ENCODE measurements around the gene PRAMEF33.
"Not testable (repeated sequence)": the region's sequence is repeated elsewhere in the genome, so short reads cannot be mapped to it uniquely, and the experiment has no call there.

The PRAMEF33 gene, protein sequence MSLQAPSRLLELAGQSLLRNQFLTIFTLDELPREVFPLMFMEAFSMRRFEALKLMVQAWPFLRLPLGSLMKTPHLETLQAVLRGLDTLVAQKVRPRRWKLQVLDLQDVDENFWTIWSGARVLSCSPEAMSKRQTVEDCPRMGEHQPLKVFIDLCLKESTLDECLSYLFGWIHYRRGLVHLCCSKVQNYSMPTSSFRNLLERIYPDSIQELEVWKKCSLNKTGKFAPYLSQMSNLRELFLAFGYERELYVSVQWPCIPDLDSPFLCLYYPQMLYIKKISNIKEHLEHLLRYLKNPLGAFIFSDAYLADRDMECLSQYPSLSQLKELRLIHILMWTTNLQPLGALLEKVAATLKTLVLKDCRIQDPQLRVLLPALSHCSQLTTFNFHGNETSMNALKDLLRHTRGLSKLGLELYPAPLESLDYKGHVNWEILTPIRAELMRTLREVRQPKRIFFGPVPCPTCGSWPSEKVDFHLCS

DNA sequence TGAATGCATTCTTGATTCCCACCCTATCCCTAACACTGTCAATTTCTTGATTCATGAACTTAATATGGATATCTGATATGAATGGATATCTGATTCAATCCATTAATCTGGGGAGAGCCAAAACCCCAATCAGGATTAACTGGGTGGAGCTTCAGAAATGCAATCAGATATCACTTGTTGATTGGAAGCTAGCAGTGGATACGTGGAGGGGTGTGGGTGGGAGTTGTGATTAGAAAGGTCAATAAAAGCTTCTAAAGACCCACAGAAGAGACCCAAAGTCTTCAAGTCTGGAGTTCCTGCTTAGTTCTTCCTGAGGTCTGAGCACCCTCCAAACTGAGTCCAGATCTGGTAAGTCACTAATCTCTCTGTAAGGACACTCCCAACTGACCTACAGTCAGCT lies at the start of gene PRAMEF33:
Gene PRAMEF33 (plus strand): TSS at position 301 of the 400 bp plus-strand sequence. CDS start 2,416 bp downstream, outside the sequence.
- H3K36me3 ChIP-seq (ENCODE audit: control insufficient read depth in 1 of 2, insufficient read depth in 2 of 2, low read length in 2 of 2); H3K4me1 ChIP-seq (ENCODE audit: control insufficient read depth in 1 of 2, insufficient read depth in 2 of 2, low read length in 2 of 2); H3K9me3 ChIP-seq (ENCODE audit: control insufficient read depth in 1 of 2, low read length in 2 of 2); H3K27ac ChIP-seq (ENCODE audit: low read length); H3K27me3 ChIP-seq (ENCODE audit: low read depth, low read length); H3K4me3 ChIP-seq (ENCODE audit: low read depth in 1 of 2, low read length in 2 of 2): not testable (repeated sequence)

DNA sequence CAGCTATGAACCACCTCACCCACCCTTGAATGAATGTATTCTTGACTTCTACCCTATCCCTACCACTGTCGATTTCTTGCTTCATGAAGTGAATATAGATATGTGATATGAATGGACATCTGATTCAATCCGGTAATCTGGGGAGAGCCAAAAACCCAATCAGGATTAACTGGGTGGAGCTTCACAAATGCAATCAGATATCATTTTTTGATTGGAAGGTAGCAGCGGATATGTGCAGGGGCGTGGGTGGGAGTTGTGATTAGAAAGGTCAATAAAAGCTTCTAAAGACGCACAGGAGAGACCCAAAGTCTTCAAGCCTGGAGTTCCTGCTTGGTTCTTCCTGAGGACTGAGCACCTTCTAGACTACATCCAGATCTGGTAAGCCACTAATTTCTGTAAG lies 49.4 kb upstream of the PRAMEF33 start, which contains the start of gene PRAMEF5:
Gene PRAMEF5 (plus strand): TSS at position 301 of the 400 bp plus-strand sequence. CDS start 5,071 bp downstream, outside the sequence.
- H3K27me3 ChIP-seq (ENCODE audit: low read depth, low read length); H3K4me1 ChIP-seq (ENCODE audit: control insufficient read depth in 1 of 2, insufficient read depth in 2 of 2, low read length in 2 of 2); H3K9me3 ChIP-seq (ENCODE audit: control insufficient read depth in 1 of 2, low read length in 2 of 2): not testable (repeated sequence)

DNA sequence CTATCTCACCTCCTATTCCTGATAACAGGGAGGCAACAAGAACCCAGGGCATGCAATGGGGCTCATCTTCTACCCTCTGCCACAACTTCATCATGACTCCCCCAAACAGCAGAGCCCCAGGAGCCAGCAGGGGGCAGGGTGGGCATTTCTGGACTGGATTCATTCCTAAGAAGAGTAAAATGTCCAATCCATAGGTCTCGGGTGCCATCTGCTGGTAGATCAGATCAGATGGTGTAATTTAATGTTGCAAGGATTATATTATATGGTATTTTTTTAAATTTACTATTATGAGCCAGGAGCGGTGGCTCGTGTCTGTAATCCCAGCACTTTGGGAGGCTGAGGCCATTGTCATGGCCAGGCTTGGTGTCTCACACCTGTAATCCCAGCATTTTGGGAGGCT lies 38.2 kb upstream of the PRAMEF33 start:
- not testable (repeated sequence) for H3K9me3 ChIP-seq (ENCODE audit: control insufficient read depth in 1 of 2, low read length in 2 of 2); H3K27me3 ChIP-seq (ENCODE audit: low read depth, low read length); H3K27ac ChIP-seq (ENCODE audit: low read length); H3K4me3 ChIP-seq (ENCODE audit: low read depth in 1 of 2, low read length in 2 of 2); H3K4me1 ChIP-seq (ENCODE audit: control insufficient read depth in 1 of 2, insufficient read depth in 2 of 2, low read length in 2 of 2); H3K36me3 ChIP-seq (ENCODE audit: control insufficient read depth in 1 of 2, insufficient read depth in 2 of 2, low read length in 2 of 2)

More for the DNA sequence above, 49.4 kb upstream of the PRAMEF33 start, which contains the start of gene PRAMEF5:
- not testable (repeated sequence) for H3K27ac ChIP-seq (ENCODE audit: low read length); H3K4me3 ChIP-seq (ENCODE audit: low read depth in 1 of 2, low read length in 2 of 2); H3K36me3 ChIP-seq (ENCODE audit: control insufficient read depth in 1 of 2, insufficient read depth in 2 of 2, low read length in 2 of 2)

DNA sequence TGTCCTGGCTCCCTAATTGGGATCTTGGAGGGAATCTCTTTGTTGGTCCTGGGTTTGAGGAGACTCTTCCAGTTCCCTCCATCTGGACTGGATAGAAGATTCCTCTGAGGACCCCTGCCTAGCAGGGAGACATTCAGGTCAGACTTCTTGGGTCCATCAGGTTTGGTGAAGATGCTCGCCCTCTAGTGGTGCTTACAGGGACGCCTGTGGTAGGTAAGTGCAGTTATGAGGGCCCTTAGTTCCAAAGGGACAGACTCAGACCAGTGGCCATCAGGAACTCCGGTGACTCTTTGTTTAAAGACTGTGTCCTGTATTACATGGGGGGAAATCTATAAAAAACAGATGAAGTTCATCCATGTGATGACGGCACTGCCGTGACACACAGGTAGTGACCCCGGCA lies 26.3 kb upstream of the PRAMEF33 start:
- not testable (repeated sequence) for H3K4me1 ChIP-seq (ENCODE audit: control insufficient read depth in 1 of 2, insufficient read depth in 2 of 2, low read length in 2 of 2); H3K4me3 ChIP-seq (ENCODE audit: low read depth in 1 of 2, low read length in 2 of 2); H3K36me3 ChIP-seq (ENCODE audit: control insufficient read depth in 1 of 2, insufficient read depth in 2 of 2, low read length in 2 of 2); H3K27me3 ChIP-seq (ENCODE audit: low read depth, low read length); H3K9me3 ChIP-seq (ENCODE audit: control insufficient read depth in 1 of 2, low read length in 2 of 2); H3K27ac ChIP-seq (ENCODE audit: low read length)

DNA sequence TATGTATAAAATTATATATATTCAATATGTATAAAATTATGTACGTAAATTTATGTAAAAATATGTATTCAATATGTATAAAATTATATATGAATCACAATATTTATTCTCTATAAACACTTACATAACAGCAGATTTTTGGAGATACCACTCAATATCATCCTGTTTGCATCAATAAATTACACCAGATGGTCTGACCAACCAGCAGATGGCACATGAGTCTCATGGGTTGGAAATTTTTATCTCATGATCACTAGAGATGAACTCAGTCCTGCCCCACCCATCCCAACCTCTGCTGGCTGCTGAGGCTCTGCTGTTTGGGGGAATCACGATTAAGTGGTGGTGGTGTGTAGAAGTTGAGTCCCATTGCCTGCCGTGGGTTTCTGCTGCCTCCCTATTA lies 23.7 kb upstream of the PRAMEF33 start:
- H3K36me3 ChIP-seq (ENCODE audit: control insufficient read depth in 1 of 2, insufficient read depth in 2 of 2, low read length in 2 of 2); H3K4me1 ChIP-seq (ENCODE audit: control insufficient read depth in 1 of 2, insufficient read depth in 2 of 2, low read length in 2 of 2); H3K27me3 ChIP-seq (ENCODE audit: low read depth, low read length); H3K4me3 ChIP-seq (ENCODE audit: low read depth in 1 of 2, low read length in 2 of 2); H3K9me3 ChIP-seq (ENCODE audit: control insufficient read depth in 1 of 2, low read length in 2 of 2); H3K27ac ChIP-seq (ENCODE audit: low read length): not testable (repeated sequence)

DNA sequence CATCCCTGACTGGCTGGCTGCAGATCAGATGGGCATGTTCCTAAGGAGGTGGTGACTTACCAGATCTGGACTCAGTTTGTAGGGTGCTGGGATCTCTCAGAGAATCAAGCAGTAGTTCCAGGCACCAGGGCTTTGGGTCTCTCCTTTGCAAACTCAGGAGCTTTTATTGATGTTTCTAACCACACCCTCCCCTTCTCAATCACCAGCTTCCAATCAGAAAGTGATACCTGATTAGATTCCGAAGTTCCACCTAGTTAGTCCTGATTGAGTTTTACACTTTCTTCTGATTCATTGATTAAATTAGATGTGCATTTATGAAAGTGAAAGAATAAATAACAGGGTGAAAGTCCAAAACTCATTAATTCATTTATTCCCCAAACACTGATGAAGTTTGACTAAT lies 18.3 kb upstream of the PRAMEF33 start, which contains the start of gene PRAMEF8:
Gene PRAMEF8 (minus strand): TSS at position 101 of the 400 bp plus-strand sequence. CDS start 1,046 bp downstream, outside the sequence.
- not testable (repeated sequence) for H3K27me3 ChIP-seq (ENCODE audit: low read depth, low read length); H3K4me1 ChIP-seq (ENCODE audit: control insufficient read depth in 1 of 2, insufficient read depth in 2 of 2, low read length in 2 of 2); H3K36me3 ChIP-seq (ENCODE audit: control insufficient read depth in 1 of 2, insufficient read depth in 2 of 2, low read length in 2 of 2); H3K9me3 ChIP-seq (ENCODE audit: control insufficient read depth in 1 of 2, low read length in 2 of 2); H3K4me3 ChIP-seq (ENCODE audit: low read depth in 1 of 2, low read length in 2 of 2); H3K27ac ChIP-seq (ENCODE audit: low read length)

DNA sequence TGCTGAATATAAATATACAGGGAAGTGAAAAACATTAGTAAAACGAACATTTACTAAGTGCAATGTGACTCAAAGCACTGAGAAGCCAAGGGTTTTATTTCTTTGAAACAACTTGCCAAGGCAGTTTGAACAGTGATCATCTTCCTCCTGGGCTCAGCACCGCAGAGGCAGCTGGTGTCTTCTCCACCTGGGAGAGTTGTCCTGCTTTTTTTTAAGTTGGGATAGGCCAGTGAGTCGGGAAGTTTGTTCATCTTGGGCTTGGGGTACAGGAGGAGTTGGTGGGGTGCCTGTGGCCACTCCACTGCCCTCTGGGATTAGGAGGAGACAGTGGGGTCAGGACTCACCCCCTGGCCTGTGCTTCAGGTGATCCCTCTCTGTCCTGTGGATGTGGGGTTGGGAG lies 14.3 kb upstream of the PRAMEF33 start:
- not testable (repeated sequence) for H3K27ac ChIP-seq (ENCODE audit: low read length); H3K27me3 ChIP-seq (ENCODE audit: low read depth, low read length); H3K4me1 ChIP-seq (ENCODE audit: control insufficient read depth in 1 of 2, insufficient read depth in 2 of 2, low read length in 2 of 2); H3K4me3 ChIP-seq (ENCODE audit: low read depth in 1 of 2, low read length in 2 of 2); H3K9me3 ChIP-seq (ENCODE audit: control insufficient read depth in 1 of 2, low read length in 2 of 2); H3K36me3 ChIP-seq (ENCODE audit: control insufficient read depth in 1 of 2, insufficient read depth in 2 of 2, low read length in 2 of 2)

DNA sequence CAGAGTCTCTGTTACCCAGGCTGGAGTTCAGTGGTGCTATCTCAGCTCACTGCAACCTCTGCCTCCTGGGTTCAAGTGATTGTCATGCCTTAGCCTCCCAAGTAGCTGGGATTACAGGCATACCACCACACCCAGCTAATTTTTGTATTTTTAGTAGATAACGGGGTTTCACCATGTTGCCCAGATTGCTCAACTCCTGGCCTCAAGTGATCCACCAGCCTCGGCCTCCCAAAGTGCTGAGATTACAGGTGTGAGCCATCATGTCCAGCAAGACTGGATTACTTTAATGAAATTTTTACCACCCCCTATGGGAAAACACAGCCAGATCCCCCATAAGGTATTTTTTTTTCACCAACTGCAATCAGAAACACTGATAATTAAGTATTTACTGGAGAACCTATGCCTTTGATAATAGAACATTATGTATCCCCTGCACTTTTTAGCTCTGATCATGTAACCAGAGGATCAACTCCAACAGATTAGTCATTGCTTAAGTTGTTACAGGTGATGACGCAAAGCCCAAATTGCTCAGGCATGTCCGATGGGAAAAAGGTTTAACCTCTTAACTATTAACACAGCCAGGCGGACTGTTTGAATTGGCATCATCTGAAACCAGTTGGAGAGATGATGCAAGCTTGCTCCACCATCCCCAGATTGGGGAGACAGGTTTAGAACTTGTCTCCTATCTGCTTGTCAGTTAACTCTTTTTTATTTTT lies 6.0 kb upstream of the PRAMEF33 start:
- H3K36me3 ChIP-seq (ENCODE audit: control insufficient read depth in 1 of 2, insufficient read depth in 2 of 2, low read length in 2 of 2) = not testable (repeated sequence)

DNA sequence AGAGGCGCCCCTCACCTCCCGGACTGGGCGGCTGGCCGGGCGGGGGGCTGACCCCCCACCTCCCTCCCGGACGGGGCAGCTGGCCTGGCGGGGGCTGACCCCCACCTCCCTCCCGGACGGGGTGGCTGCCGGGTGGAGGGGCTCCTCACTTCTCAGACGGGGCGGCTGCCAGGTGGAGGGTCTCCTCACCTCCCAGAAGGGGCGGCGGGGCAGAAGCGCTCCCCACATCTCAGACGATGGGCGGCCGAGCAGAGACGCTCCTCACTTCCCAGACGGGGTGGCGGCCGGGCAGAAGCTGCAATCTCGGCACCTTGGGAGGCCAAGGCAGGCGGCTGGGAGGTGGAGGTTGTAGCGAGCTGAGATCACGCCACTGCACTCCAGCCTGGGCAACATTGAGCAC lies 4.6 kb upstream of the PRAMEF33 start:
- not testable (repeated sequence) for H3K9me3 ChIP-seq (ENCODE audit: control insufficient read depth in 1 of 2, low read length in 2 of 2); H3K4me3 ChIP-seq (ENCODE audit: low read depth in 1 of 2, low read length in 2 of 2); H3K27ac ChIP-seq (ENCODE audit: low read length); H3K36me3 ChIP-seq (ENCODE audit: control insufficient read depth in 1 of 2, insufficient read depth in 2 of 2, low read length in 2 of 2); H3K4me1 ChIP-seq (ENCODE audit: control insufficient read depth in 1 of 2, insufficient read depth in 2 of 2, low read length in 2 of 2); H3K27me3 ChIP-seq (ENCODE audit: low read depth, low read length)

More for the DNA sequence above, 6.0 kb upstream of the PRAMEF33 start:
- not testable (repeated sequence) for H3K9me3 ChIP-seq (ENCODE audit: control insufficient read depth in 1 of 2, low read length in 2 of 2); H3K27me3 ChIP-seq (ENCODE audit: low read depth, low read length); H3K27ac ChIP-seq (ENCODE audit: low read length); H3K4me1 ChIP-seq (ENCODE audit: control insufficient read depth in 1 of 2, insufficient read depth in 2 of 2, low read length in 2 of 2); H3K4me3 ChIP-seq (ENCODE audit: low read depth in 1 of 2, low read length in 2 of 2)

DNA sequence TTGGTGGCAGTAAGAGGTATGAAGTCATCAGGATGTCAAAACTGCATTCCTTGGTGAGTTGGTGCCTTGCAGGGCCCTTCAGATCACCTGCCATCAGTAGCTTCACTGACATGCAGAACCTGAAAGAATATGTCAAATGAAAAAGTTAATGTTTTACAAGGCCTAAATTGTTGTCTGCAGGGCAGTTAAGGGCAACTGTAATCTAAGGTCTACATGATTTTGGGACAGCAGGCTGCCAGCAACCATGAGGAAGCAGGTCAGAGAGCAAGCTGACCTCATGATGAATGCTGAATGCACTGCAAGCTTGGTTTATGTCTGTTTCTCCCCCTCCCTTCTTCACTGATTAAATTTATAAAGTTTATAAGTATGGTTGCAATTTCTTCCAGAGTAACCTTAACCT lies 1.1 kb upstream of the PRAMEF33 start:
- H3K27ac ChIP-seq (ENCODE audit: low read length); H3K9me3 ChIP-seq (ENCODE audit: control insufficient read depth in 1 of 2, low read length in 2 of 2); H3K27me3 ChIP-seq (ENCODE audit: low read depth, low read length); H3K36me3 ChIP-seq (ENCODE audit: control insufficient read depth in 1 of 2, insufficient read depth in 2 of 2, low read length in 2 of 2); H3K4me3 ChIP-seq (ENCODE audit: low read depth in 1 of 2, low read length in 2 of 2); H3K4me1 ChIP-seq (ENCODE audit: control insufficient read depth in 1 of 2, insufficient read depth in 2 of 2, low read length in 2 of 2): not testable (repeated sequence)

DNA sequence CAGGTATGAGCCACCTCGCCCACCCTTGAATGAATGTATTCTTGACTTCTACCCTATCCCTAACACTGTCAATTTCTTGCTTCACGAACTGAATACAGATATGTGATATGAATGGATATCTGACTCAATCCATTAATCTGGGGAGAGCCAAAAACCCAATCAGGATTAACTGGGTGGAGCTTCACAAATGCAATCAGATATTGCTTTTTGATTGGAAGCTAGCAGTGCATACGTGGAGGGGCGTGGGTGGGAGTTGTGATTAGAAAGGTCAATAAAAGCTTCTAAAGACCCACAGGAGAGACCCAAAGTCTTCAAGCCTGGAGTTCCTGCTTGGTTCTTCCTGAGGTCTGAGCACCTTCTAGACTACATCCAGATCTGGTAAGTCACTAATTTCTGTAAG lies 11.9 kb downstream of the PRAMEF33 start, which contains the start of gene PRAMEF15:
Gene PRAMEF15 (plus strand): TSS at position 301 of the 400 bp plus-strand sequence. CDS start 2,827 bp downstream, outside the sequence.
- H3K36me3 ChIP-seq (ENCODE audit: control insufficient read depth in 1 of 2, insufficient read depth in 2 of 2, low read length in 2 of 2); H3K4me1 ChIP-seq (ENCODE audit: control insufficient read depth in 1 of 2, insufficient read depth in 2 of 2, low read length in 2 of 2); H3K4me3 ChIP-seq (ENCODE audit: low read depth in 1 of 2, low read length in 2 of 2); H3K27me3 ChIP-seq (ENCODE audit: low read depth, low read length); H3K9me3 ChIP-seq (ENCODE audit: control insufficient read depth in 1 of 2, low read length in 2 of 2); H3K27ac ChIP-seq (ENCODE audit: low read length): not testable (repeated sequence)

All from muscle layer of duodenum (tissue), 2 donors.